HepG2 (cell line): ENCODE results near the gene RSAD1. TPM values are rescaled to one million over a fixed set of nuclear protein-coding genes. Genes with fewer than 3 reads are reported as not detected.

Experiments used
- AHDC1 ChIP-seq: sonication (generic); formaldehyde crosslinking; IDR thresholded peaks from 2 replicates; pipeline ENCODE4 v1.5.1; 2020; ENCODE audit warnings: mild to moderate bottlenecking, missing genetic modification reagents, borderline replicate concordance
- AKAP8 ChIP-seq: sonication (generic); formaldehyde crosslinking; IDR thresholded peaks from 2 replicates; pipeline ENCODE4 v1.5.1; 2020; ENCODE audit warnings: mild to moderate bottlenecking, missing genetic modification reagents
- ATAD3A ChIP-seq: sonication (generic); formaldehyde crosslinking; IDR thresholded peaks from 2 replicates; pipeline ENCODE4 v1.4.0; 2020; ENCODE audit warnings: missing genetic modification reagents
- ATF4 ChIP-seq, 2 experiments: fragments of 450-650 bp in 1 of 2; sonication (generic) in 1 of 2; formaldehyde crosslinking; IDR thresholded peaks; 2 replicates each; pipeline versions ENCODE4 v1.5.0 to v1.8.0; 2020 to 2022; ENCODE audit warnings: mild to moderate bottlenecking in 1 of 2, missing genetic modification reagents in 1 of 2
- FOXK2 ChIP-seq: fragments of 450-650 bp; IDR thresholded peaks from 2 replicates; pipeline ENCODE4 v1.6.1; 2016
- MTERF4 ChIP-seq: sonication (generic); formaldehyde crosslinking; IDR thresholded peaks from 2 replicates; pipeline ENCODE4 v1.8.0; 2023; ENCODE audit warnings: mild to moderate bottlenecking, missing genetic modification reagents
- ZFP41 ChIP-seq: sonication (generic); formaldehyde crosslinking; IDR thresholded peaks from 2 replicates; pipeline ENCODE4 v1.4.0; 2020; ENCODE audit warnings: mild to moderate bottlenecking, missing genetic modification reagents, borderline replicate concordance
- ZNF382 ChIP-seq: sonication (generic); formaldehyde crosslinking; IDR thresholded peaks from 2 replicates; pipeline ENCODE4 v1.5.0; 2020; ENCODE audit warnings: missing genetic modification reagents, mild to moderate bottlenecking, borderline replicate concordance
- ZNF383 ChIP-seq: sonication (generic); formaldehyde crosslinking; IDR thresholded peaks from 2 replicates; pipeline ENCODE4 v1.4.0; 2020; ENCODE audit warnings: missing genetic modification reagents, mild to moderate bottlenecking, borderline replicate concordance
- ZNF407 ChIP-seq: sonication (generic); formaldehyde crosslinking; IDR thresholded peaks from one replicate; pipeline ENCODE4 v1.5.1; 2020; ENCODE audit warnings: mild to moderate bottlenecking, missing genetic modification reagents; ENCODE audit errors: not compliant biosample characterization
- ZNF768 ChIP-seq: sonication (generic); formaldehyde crosslinking; IDR thresholded peaks from 2 replicates; pipeline ENCODE4 v1.4.0; 2020; ENCODE audit warnings: missing genetic modification reagents
- polyA plus RNA-seq, 8 experiments: library from polyadenylated mRNA; depleted of rRNA in 3 of 8; stranded (reverse) in 7 of 8; unstranded in 1 of 8; fragments of >200 nt; fragmentation: Illumina TruSeq in 4 of 8; extraction: Trizol in 4 of 8; gene quantifications; 2 replicates each; pipeline versions ENCODE4 v1.2.1 to v1.2.3, GENCODE V29; 2011 to 2016; ENCODE audit warnings: low read depth in 4 of 8, missing spikeins in 1 of 8, mixed read lengths in 1 of 8; ENCODE audit not compliant: insufficient read depth in 1 of 8
- total RNA-seq, 5 experiments: library from RNA; depleted of rRNA; stranded (reverse); fragments of >200 nt; fragmentation: Illumina TruSeq; extraction: Trizol; gene quantifications; 2 replicates each; pipeline ENCODE4 v1.2.3, GENCODE V29; 2016; ENCODE audit warnings: low read depth in 1 of 5

Gene RSAD1
- total and polyA plus RNA-seq, 2 of the 13 experiments (the other 11 are each of a cell fraction or from before 2014, with no cell fraction given), result 22.7 to 27.7 TPM

GRCh38 chr17:50478391-50479381, at the start of gene RSAD1 (continued):
- TF ChIP-seq ZNF407 (CRISPR knock-in tag), result no peak
- peak; percentile 73; the same call in 1 of the 2 replicates for TF ChIP-seq ZFP41
- no peak for TF ChIP-seq FOXK2
- peak; percentile 91; the same call in 1 of the 2 replicates for TF ChIP-seq AKAP8 (CRISPR knock-in tag)
- TF ChIP-seq ZNF382, result no peak
- no peak for TF ChIP-seq ZNF383
- TF ChIP-seq AHDC1 (CRISPR knock-in tag), result peak; percentile 66; the same call in 1 of the 2 replicates
- no peak; a peak in 1 of 4 replicates for TF ChIP-seq ATF4 (CRISPR knock-in tag; IDR thresholded peaks at IDR 0.05)
- peak; percentile 85; the same call in 1 of the 2 replicates for TF ChIP-seq ZNF768 (CRISPR knock-in tag)
- TF ChIP-seq MTERF4 (CRISPR knock-in tag), result 0 out of 2 replicates have a peak, but pooled peaks have one; percentile 13
- TF ChIP-seq ATAD3A, result no peak
